Measurements from ENCODE around the gene TMEM117.

DNA sequence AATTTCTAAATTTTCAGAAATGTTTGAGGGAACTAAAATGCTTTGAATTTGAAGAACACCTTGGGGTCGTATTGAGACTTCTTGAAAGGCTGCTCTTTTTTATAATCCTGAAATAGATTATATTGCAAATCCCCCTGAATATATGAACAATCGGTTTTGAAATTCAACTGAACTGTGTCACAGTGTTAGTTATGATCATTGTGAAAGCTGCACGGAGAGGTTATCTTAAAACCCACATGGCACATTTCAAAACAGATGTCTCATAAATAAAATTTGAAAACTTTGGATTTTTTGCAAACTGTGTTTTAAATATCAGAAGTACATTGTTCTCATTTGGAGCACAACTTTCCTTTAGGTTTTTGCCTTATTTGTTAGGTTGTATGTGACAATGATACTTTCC lies 218.4 kb downstream of the TMEM117 start:
- TF ChIP-seq POLR2A (IDR thresholded peaks at IDR 0.05; ENCODE audit: low read depth, low read length) (no peak), POLR2AphosphoS5 (IDR thresholded peaks at IDR 0.05; ENCODE audit: low read depth, low read length) (no peak), TAF1 (IDR thresholded peaks at IDR 0.05; ENCODE audit: borderline replicate concordance, low read depth, low read length) (no peak)

Data from GM12892 (cell line).